ENCODE data around the gene ARHGAP28.

- no peak for TF ChIP-seq POLR2AphosphoS5 (IDR thresholded peaks at IDR 0.05; ENCODE audit: low read depth, low read length)
- no peak for TF ChIP-seq POLR2A (IDR thresholded peaks at IDR 0.05; ENCODE audit: low read depth, low read length)
These were observed 41.8 kb upstream of the ARHGAP28 start for GRCh38 chr18:6687676-6688075.

Measured in GM12891 (cell line).